Activated naive CD8-positive, alpha-beta T cell treated with anti-CD3 and anti-CD28 coated beads for 36 hours (primary cell): ENCODE data around the gene ZBTB46. TPM values are rescaled to one million over a fixed set of nuclear protein-coding genes. Genes with fewer than 3 reads are reported as not detected.
"Not testable (repeated sequence)": the region's sequence is repeated elsewhere in the genome, so short reads cannot be mapped to it uniquely, and the experiment has no call there.

ENCODE experiments used
- DNase-seq: peaks from one replicate; pipeline ENCODE4 v3.0.0; 2021
- H3K27ac Mint-ChIP-seq: one replicate; pipeline ENCODE4 v1.8.0; 2022; ENCODE audit warnings: mild to moderate bottlenecking, moderate library complexity, mixed read lengths
- H3K27me3 Mint-ChIP-seq: one replicate; pipeline ENCODE4 v1.8.0; 2022; ENCODE audit warnings: mild to moderate bottlenecking, mixed read lengths
- H3K36me3 Mint-ChIP-seq: one replicate; pipeline ENCODE4 v1.8.0; 2021; ENCODE audit warnings: mild to moderate bottlenecking, mixed read lengths
- H3K4me1 Mint-ChIP-seq: one replicate; pipeline ENCODE4 v1.8.0; 2021; ENCODE audit warnings: mixed read lengths
- H3K4me3 Mint-ChIP-seq: one replicate; pipeline ENCODE4 v1.8.0; 2022; ENCODE audit warnings: mild to moderate bottlenecking, moderate library complexity, mixed read lengths
- H3K9me3 Mint-ChIP-seq: one replicate; pipeline ENCODE4 v1.8.0; 2022; ENCODE audit warnings: mixed read lengths
- total RNA-seq, 2 experiments: library from RNA; stranded (reverse); gene quantifications; one replicate each; pipeline ENCODE4 v1.2.3, GENCODE V29; 2021

ZBTB46 gene
- total RNA-seq, 2 experiments from 2014 or later, result 0.04 TPM; not detected in 1

DNA sequence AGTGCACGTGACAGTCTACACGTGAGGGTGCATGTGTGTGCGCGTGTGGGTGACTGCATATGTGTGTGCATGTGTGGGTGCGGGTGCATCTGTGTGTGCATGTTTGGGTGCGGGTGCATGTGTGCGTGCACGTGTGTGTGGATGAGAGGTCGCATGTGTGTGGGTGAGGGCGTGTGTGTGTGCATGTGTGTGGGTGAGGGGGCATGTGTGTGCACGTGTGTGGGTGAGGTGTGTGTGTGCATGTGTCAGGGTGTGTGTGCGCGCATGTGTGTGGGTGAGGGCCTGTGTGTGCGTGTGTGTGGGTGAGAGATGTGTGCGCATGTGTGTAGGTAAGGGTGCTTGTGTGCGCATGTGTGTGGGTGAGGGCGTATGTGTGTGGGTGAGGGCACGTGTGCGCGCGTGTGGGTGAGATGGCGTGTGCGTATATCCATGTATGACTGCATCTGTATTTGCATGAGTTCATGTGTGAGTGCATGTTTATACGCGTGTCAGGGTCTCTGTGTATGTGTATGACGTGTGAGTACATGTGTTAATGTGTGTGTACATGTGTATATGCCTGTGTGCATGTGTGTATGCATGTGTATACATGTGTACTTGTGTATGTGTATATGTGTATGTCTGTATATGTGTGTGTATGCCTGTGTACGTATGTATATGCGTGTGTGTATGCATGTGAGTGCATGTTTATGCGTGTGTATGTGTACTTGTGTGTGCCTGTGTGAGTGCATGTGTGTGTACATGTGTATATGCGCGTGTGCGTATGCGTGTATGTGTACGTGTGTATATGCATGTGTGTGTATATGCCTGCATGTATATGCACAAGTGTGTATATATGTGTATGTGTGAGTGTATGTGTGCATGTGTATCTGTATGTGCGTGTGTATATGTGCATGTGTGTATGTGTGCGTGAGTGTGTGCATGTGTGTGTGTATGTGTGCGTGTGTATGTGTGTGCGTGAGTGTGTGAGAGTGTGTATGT is 98.7 kb downstream of the ZBTB46 start:
- Mint-ChIP-seq H3K9me3 (peaks cover 7% of the 10 kb centered on the region), H3K4me1 (peaks cover 46% of the 10 kb centered on the region), H3K27me3 (no peaks in the 10 kb centered on the region), H3K27ac (no peak overlapping the region), H3K36me3 (peaks cover 18% of the 10 kb centered on the region), H3K4me3 (no peak overlapping the region)
- no peak for DNase-seq

DNA sequence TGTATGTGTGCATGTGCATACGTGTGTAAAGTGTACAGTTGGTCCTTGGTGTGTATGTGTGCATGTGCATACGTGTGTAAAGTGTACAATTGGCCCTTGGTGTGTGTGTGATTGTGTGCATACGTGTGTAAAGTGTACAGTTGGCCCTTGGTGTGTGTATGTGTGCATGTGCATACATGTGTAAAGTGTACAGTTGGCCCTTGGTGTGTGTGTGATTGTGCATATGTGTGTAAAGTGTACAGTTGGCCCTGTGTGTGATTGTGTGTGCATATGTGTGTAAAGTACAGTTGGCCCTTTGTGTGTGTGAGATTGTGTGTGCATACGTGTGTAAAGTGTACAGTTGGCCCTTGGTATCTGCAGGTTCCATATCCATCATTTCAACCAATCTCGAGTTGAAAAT is 99.7 kb downstream of the ZBTB46 start:
- peaks cover 25% of the 10 kb centered on the region for H3K36me3 Mint-ChIP-seq
- no peak overlapping the region for H3K4me3 Mint-ChIP-seq
- no peak overlapping the region for H3K27ac Mint-ChIP-seq
- no peak for DNase-seq
- H3K27me3 Mint-ChIP-seq, result no peaks in the 10 kb centered on the region
- peaks cover 45% of the 10 kb centered on the region for H3K4me1 Mint-ChIP-seq
- H3K9me3 Mint-ChIP-seq, result peaks cover 7% of the 10 kb centered on the region

DNA sequence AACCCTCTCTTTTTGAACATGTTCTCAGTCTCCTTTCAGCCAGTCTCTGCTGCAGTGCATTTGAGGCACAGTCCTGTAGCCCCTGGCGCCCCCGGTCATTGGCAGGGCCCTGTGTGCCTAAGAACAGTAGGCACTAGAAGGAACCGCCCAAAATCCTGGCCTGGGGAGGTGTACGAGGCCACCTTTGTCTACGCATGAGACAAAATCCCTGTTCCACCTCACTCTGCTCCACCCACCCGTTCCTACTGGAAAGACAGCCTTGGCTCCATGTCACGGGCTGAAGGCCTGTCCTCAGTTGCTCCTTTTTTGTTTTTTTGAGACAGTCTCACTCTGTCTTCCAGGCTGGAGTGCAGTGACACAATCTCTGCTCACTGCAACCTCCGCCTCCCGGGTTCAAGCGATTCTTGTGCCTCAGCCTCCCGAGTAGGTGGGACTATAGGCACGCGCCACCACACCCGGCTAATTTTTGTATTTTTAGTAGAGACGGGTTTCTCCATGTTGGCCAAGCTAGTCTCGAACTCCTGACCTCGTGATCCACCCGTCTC is 100.8 kb downstream of the ZBTB46 start:
- not testable (repeated sequence) for H3K27me3 Mint-ChIP-seq, H3K27ac Mint-ChIP-seq, H3K4me3 Mint-ChIP-seq, DNase-seq
- H3K4me1 Mint-ChIP-seq, result peaks cover 37% of the 10 kb centered on the region
- peaks cover 33% of the 10 kb centered on the region for H3K36me3 Mint-ChIP-seq
- H3K9me3 Mint-ChIP-seq, result peaks cover 11% of the 10 kb centered on the region

DNA sequence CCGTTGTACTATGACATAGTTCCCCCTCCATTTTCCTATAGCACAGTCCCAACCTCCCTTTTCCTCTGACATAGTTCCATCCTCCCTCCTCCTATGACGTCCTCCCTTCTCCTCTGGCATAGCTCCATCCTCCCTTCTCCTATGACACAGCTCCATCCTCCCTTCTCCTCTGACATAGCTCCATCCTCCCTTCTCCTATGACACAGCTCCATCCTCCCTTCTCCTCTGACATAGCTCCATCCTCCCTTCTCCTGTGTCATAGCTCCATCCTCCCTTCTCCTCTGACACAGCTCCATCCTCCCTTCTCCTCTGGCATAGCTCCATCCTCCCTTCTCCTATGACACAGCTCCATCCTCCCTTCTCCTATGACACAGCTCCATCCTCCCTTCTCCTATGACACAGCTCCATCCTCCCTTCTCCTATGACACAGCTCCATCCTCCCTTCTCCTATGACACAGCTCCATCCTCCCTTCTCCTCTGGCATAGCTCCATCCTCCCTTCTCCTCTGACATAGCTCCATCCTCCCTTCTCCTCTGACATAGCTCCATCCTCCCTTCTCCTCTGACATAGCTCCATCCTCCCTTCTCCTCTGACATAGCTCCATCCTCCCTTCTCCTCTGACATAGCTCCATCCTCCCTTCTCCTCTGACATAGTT is 108.0 kb downstream of the ZBTB46 start:
- DNase-seq, H3K27ac Mint-ChIP-seq, H3K4me3 Mint-ChIP-seq, H3K27me3 Mint-ChIP-seq: not testable (repeated sequence)
- Mint-ChIP-seq H3K9me3 (peaks cover 12% of the 10 kb centered on the region), H3K4me1 (peaks cover 20% of the 10 kb centered on the region), H3K36me3 (peaks cover 65% of the 10 kb centered on the region)

DNA sequence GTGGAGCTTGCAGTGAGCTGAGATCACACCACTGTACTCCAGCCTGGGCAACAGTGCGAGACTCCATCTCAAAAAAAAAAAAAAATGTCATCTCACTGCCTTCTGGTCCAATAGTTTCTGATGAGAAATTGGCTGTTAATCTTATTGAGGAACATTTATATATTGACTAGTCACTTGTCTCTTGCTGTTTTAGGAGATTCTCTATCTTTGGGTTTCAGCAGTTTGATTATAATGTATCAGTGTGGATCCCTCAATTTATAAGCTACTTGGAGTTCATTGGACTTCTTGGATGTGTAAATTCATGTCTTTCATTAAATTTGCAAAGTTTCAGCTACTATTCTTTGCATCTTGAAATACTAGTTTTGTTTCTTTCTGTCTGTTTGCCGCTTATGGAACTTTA is 112.1 kb downstream of the ZBTB46 start:
- Mint-ChIP-seq H3K9me3 (peaks cover 21% of the 10 kb centered on the region), H3K4me1 (peaks cover 18% of the 10 kb centered on the region), H3K27me3 (no peaks in the 10 kb centered on the region), H3K36me3 (peaks cover 73% of the 10 kb centered on the region), H3K4me3 (no peak overlapping the region), H3K27ac (no peak overlapping the region)
- no peak for DNase-seq

DNA sequence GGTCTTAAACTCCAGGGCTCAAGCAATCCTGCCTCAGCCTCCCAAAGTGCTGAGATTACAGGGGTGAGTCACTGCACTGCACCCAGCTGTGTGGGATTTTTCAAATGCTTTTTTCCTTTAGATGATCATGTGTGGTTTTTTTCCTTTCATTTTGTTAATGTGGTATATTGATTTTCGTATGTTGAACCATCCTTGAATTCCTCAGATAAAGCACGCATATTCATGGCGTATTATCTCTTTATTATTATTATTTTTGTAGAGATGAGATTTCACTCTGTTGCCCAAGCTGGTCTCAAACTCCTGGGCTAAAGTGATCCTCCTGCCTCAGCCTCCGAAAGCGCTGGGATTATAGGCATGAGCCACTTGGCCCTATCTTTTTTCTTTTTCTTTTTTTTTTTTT is 116.2 kb downstream of the ZBTB46 start:
- no peaks in the 10 kb centered on the region for H3K27me3 Mint-ChIP-seq
- H3K36me3 Mint-ChIP-seq, result peaks cover 81% of the 10 kb centered on the region
- H3K4me1 Mint-ChIP-seq, result peaks cover 23% of the 10 kb centered on the region

DNA sequence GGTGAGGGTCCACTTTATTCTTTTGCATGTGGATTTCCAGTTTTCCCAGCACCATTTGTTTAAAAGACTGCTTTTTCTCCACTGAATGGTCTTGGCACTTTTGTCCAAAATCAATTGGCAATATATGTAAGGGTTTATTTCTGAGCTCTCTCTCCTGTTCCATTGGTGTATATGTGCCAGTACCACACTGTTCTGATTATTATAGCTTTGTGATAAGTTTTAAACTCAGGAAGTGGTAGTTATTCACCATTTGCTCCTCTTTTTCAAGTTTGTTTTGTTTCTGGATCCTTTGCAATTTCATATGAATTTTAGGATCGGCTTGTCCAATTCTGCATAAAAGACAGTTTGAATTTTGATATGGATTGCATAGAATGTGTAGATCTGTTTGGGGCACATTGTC is 118.9 kb downstream of the ZBTB46 start:
- peaks cover 27% of the 10 kb centered on the region for H3K4me1 Mint-ChIP-seq
- peaks cover 70% of the 10 kb centered on the region for H3K36me3 Mint-ChIP-seq
- H3K27me3 Mint-ChIP-seq, result no peaks in the 10 kb centered on the region
- no peak overlapping the region for H3K27ac Mint-ChIP-seq
- peaks cover 15% of the 10 kb centered on the region for H3K9me3 Mint-ChIP-seq
- no peak overlapping the region for H3K4me3 Mint-ChIP-seq
- no peak for DNase-seq

More for the DNA sequence above, 116.2 kb downstream of the ZBTB46 start:
- no peak overlapping the region for H3K4me3 Mint-ChIP-seq
- no peak for DNase-seq
- H3K27ac Mint-ChIP-seq, result no peak overlapping the region
- H3K9me3 Mint-ChIP-seq, result peaks cover 21% of the 10 kb centered on the region

DNA sequence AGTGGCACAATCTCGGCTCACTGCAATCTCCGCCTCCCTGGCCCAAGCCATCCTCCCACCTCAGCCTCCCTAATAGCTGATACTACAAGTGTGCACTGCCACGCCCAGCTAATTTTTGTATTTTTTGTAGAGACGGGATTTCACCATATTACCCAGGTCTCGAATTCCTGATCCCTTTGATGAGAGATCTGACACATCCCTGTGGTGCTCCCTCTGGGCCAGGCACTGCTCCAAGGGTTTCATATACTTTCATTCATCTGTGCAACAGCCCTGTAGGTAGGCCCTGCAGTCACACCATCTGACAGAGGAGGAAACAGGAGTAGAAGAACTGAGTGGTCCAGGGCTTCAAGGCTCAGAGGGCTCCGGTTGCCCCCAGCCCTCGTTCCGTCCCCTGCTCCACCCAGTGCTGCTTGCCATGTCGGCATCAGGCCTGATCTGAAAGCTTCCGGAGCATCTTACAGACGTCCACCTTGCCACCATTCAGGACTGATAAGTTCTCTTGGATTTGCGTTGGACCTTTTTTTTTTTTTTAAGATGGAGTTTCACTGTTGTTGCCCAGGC is 119.9 kb downstream of the ZBTB46 start:
- no peak overlapping the region for H3K27ac Mint-ChIP-seq
- no peak overlapping the region for H3K4me3 Mint-ChIP-seq
- peaks cover 66% of the 10 kb centered on the region for H3K36me3 Mint-ChIP-seq
- no peaks in the 10 kb centered on the region for H3K27me3 Mint-ChIP-seq
- H3K4me1 Mint-ChIP-seq, result peaks cover 30% of the 10 kb centered on the region
- H3K9me3 Mint-ChIP-seq, result peaks cover 12% of the 10 kb centered on the region
- DNase-seq, result no peak

GRCh38 chr20:63709149-63709527 is 121.9 kb downstream of the ZBTB46 start:
- Mint-ChIP-seq H3K4me1 (peaks cover 30% of the 10 kb centered on the region), H3K4me3 (peak overlapping the region; percentile 89), H3K36me3 (peaks cover 58% of the 10 kb centered on the region), H3K27me3 (no peaks in the 10 kb centered on the region), H3K9me3 (peaks cover 3% of the 10 kb centered on the region), H3K27ac (peak overlapping the region; percentile 63)
- no peak for DNase-seq

DNA sequence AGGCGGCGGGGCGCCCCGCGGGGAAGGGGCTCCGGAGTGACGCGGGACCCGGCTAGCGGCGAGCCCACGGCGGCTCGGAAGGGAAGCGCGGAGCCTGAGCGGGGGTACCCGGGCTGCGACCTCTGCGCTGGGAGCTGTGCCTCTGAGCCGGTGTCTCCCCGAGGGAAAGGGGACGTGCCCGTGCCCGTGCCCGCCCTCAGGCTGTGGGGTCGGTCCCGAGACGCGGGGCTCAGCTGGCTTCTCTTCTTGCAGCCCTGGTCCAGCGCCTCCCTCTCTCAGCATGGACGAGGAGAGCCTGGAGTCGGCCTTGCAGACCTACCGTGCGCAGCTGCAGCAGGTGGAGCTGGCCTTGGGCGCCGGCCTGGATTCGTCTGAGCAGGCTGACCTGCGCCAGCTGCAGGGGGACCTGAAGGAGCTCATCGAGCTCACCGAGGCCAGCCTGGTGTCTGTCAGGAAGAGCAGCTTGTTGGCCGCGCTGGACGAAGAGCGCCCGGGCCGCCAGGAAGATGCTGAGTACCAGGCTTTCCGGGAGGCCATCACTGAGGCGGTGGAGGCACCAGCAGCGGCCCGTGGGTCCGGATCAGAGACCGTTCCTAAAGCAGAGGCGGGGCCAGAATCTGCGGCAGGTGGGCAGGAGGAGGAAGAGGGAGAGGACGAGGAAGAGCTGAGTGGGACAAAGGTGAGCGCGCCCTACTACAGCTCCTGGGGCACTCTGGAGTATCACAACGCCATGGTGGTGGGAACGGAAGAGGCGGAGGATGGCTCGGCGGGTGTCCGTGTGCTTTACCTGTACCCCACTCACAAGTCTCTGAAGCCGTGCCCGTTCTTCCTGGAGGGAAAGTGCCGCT is 122.5 kb downstream of the ZBTB46 start:
- Mint-ChIP-seq H3K4me1 (peaks cover 30% of the 10 kb centered on the region), H3K4me3 (peak overlapping the region; percentile 89), H3K27me3 (no peaks in the 10 kb centered on the region), H3K36me3 (peaks cover 53% of the 10 kb centered on the region), H3K9me3 (no peaks in the 10 kb centered on the region), H3K27ac (peak overlapping the region; percentile 63)
- peak; percentile 33 for DNase-seq

- H3K4me1 Mint-ChIP-seq, result peaks cover 30% of the 10 kb centered on the region
- peak within 1 kb of the TSS; percentile 79 for H3K27ac Mint-ChIP-seq
- H3K9me3 Mint-ChIP-seq, result no peaks in the 10 kb centered on the region
- DNase-seq, result peak; percentile 92
- H3K4me3 Mint-ChIP-seq, result peak within 1 kb of the TSS; percentile 89
- H3K36me3 Mint-ChIP-seq, result peaks cover 51% of the 10 kb centered on the region
- H3K27me3 Mint-ChIP-seq, result no peaks in the 10 kb centered on the region
Observed at GRCh38 chr20:63707558-63708300, 123.3 kb downstream of the ZBTB46 start, which contains the start of the genes ARFRP1 and ZGPAT. Gene ARFRP1 (minus strand): TSS chr20:63707976. CDS start chr20:63707091, 885 bp downstream. Gene ZGPAT (plus strand): TSS chr20:63708039. CDS start chr20:63708581, 542 bp downstream.

GRCh38 chr20:63706852-63707557 is 124.1 kb downstream of the ZBTB46 start:
- Mint-ChIP-seq H3K9me3 (no peaks in the 10 kb centered on the region), H3K4me3 (peak overlapping the region; percentile 86), H3K36me3 (peaks cover 44% of the 10 kb centered on the region), H3K4me1 (peaks cover 30% of the 10 kb centered on the region), H3K27me3 (no peaks in the 10 kb centered on the region), H3K27ac (peak overlapping the region; percentile 79)
- peak; percentile 75 for DNase-seq

DNA sequence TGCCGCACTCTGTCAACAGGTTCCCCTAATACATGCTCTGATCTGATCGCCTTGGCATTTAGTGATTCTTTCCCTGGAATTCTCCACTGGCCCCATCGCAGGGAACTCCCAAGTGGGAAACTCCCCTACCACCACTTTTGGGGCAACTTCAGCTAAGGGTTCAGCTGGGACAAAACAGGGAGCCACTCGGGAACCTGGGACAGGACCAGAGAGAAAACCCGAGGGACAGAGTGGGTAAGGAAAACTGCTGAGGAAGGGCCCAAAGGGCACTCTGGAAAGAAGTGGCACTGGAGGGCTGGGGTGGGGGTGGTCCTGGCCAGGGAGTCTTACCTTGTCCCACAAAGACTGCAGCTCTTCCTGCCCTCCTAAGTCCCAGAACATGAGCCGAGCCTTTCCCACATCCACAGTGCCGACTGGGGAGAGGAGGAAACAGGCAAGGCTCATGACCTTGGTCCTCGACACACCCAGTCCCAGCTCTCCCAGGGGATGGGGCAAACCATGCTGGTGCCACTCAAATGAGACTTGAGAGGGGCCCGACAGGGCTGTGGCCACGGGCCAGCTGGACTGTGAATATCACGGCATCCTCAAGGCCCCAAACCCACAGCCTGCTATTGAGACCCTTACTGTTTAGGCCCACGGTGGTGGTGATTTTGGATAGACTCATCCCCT is 124.9 kb downstream of the ZBTB46 start:
- peaks cover 37% of the 10 kb centered on the region for H3K36me3 Mint-ChIP-seq
- DNase-seq, result no peak
- H3K27me3 Mint-ChIP-seq, result no peaks in the 10 kb centered on the region
- peaks cover 29% of the 10 kb centered on the region for H3K4me1 Mint-ChIP-seq
- no peaks in the 10 kb centered on the region for H3K9me3 Mint-ChIP-seq
- peak overlapping the region; percentile 79 for H3K27ac Mint-ChIP-seq
- H3K4me3 Mint-ChIP-seq, result peak overlapping the region; percentile 86
